MM.1S (cell line): ENCODE data around the gene PLXNA4.

Source experiments
- DNase-seq: peaks from one replicate; pipeline ENCODE4 v3.0.0-alpha.2; 2015
- H2AFZ ChIP-seq: fragments of 300-600 bp; sonication (generic); 2 replicates; pipeline ENCODE4 v1.6.0; 2016; ENCODE audit warnings: antibody characterized with exemption, low read length
- H3F3A ChIP-seq: fragments of 300-600 bp; sonication (generic); 2 replicates; pipeline ENCODE4 v1.6.1; 2016; ENCODE audit warnings: mild to moderate bottlenecking, antibody characterized with exemption, low read length, moderate library complexity, mixed read lengths; ENCODE audit not compliant: insufficient read depth
- H3K27ac ChIP-seq: fragments of 300-600 bp; sonication (generic); 2 replicates; pipeline ENCODE4 v1.5.1; 2016; ENCODE audit warnings: mild to moderate bottlenecking, low read length
- H3K27me3 ChIP-seq: fragments of 300-600 bp; sonication (generic); replicated peaks from 2 replicates; pipeline ENCODE4 v1.6.0; 2016; ENCODE audit warnings: low read length; ENCODE audit not compliant: insufficient read depth
- H3K36me3 ChIP-seq: fragments of 300-600 bp; sonication (generic); replicated peaks from 2 replicates; pipeline ENCODE4 v1.6.1; 2016; ENCODE audit warnings: mild to moderate bottlenecking, low read length, mixed read lengths; ENCODE audit not compliant: insufficient read depth
- H3K4me1 ChIP-seq: fragments of 300-600 bp; sonication (generic); 2 replicates; pipeline ENCODE4 v1.6.1; 2016; ENCODE audit warnings: low read length, mixed read lengths
- H3K4me2 ChIP-seq: fragments of 300-600 bp; sonication (generic); 2 replicates; pipeline ENCODE4 v1.6.0; 2016; ENCODE audit warnings: low read depth, low read length
- H3K4me3 ChIP-seq: fragments of 300-600 bp; sonication (generic); 2 replicates; pipeline ENCODE4 v1.5.1; 2016; ENCODE audit warnings: low read length, mixed read lengths
- H3K79me2 ChIP-seq: fragments of 300-600 bp; sonication (generic); 2 replicates; pipeline ENCODE4 v1.6.1; 2016; ENCODE audit warnings: mixed run types, low read length, mixed read lengths
- H3K9ac ChIP-seq: fragments of 300-600 bp; sonication (generic); 2 replicates; pipeline ENCODE4 v1.6.1; 2016; ENCODE audit warnings: low read length, mixed read lengths
- H3K9me2 ChIP-seq: fragments of 300-600 bp; sonication (generic); replicated peaks from 2 replicates; pipeline ENCODE4 v1.6.1; 2016; ENCODE audit warnings: mild to moderate bottlenecking, low read length, mixed read lengths; ENCODE audit not compliant: insufficient read depth
- H3K9me3 ChIP-seq: fragments of 300-600 bp; sonication (generic); replicated peaks from 2 replicates; pipeline ENCODE4 v1.6.1; 2016; ENCODE audit warnings: mild to moderate bottlenecking, low read length, mixed read lengths; ENCODE audit not compliant: insufficient read depth
- H4K20me1 ChIP-seq: fragments of 300-600 bp; sonication (generic); 2 replicates; pipeline ENCODE4 v1.6.1; 2016; ENCODE audit warnings: mild to moderate bottlenecking, low read length, moderate library complexity, mixed read lengths; ENCODE audit not compliant: insufficient read depth
- EZH2 ChIP-seq: fragments of 300-600 bp; sonication (generic); optimal IDR thresholded peaks from 2 replicates; pipeline ENCODE3; 2017; ENCODE audit warnings: low read depth, mild to moderate bottlenecking, antibody characterized with exemption, low read length, mixed read lengths
- EZH2phosphoT487 ChIP-seq: fragments of 300-600 bp; sonication (generic); IDR thresholded peaks from 2 replicates; pipeline ENCODE4 v1.6.1; 2018; ENCODE audit warnings: antibody characterized with exemption, low read length
- TF ChIP-seq, protein P1 (sequence below): fragments of 300-600 bp; sonication (generic); IDR thresholded peaks from 2 replicates; pipeline ENCODE4 v1.5.1; 2016; ENCODE audit warnings: antibody characterized with exemption, low read length, mixed read lengths

Gene PLXNA4

DNA sequence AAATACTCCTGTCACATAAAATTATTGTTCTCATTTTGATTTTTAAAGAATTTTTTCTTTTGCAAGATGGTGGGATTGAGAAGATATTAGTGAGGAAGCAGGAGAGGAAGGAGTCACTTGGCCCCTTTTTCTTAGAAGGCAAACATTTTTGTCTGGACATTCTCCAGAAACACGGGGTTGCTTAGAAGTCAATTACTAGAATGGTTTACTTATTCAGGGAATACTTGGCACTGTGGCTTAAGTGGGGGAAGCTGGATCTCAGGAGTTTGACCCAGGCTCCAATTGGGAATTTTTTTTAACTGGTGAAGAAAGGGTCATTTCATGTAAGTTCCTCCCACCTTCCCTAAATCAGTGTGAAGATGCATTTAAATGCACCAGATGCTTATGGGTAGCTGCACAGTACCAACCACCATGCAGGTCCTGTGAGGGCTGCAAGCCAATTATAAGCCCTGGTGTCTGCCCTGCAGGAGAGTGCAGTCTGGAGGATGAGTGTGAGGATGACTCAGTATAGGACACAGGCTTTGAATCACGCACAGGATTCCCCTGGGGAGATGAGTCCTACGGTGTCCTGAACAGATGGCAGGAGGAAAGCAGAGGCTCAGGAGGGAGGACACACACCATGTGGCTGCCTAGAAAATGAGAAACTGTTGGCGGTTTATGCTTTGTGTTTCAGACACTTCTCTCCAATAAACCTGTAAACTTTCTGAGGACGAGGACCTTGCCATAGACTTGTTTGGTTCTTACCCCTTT lies 299.1 kb downstream of the PLXNA4 start:
- DNase-seq = no peak
- TF ChIP-seq, protein P1, sequence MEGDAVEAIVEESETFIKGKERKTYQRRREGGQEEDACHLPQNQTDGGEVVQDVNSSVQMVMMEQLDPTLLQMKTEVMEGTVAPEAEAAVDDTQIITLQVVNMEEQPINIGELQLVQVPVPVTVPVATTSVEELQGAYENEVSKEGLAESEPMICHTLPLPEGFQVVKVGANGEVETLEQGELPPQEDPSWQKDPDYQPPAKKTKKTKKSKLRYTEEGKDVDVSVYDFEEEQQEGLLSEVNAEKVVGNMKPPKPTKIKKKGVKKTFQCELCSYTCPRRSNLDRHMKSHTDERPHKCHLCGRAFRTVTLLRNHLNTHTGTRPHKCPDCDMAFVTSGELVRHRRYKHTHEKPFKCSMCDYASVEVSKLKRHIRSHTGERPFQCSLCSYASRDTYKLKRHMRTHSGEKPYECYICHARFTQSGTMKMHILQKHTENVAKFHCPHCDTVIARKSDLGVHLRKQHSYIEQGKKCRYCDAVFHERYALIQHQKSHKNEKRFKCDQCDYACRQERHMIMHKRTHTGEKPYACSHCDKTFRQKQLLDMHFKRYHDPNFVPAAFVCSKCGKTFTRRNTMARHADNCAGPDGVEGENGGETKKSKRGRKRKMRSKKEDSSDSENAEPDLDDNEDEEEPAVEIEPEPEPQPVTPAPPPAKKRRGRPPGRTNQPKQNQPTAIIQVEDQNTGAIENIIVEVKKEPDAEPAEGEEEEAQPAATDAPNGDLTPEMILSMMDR = no peak
- no peak for TF ChIP-seq EZH2
- TF ChIP-seq EZH2phosphoT487 = no peak
- Histone ChIP-seq H3K79me2 (no peaks in the 10 kb centered on the region), H4K20me1 (no peaks in the 10 kb centered on the region), H2AFZ (no peak overlapping the region), H3K4me3 (no peak overlapping the region), H3K27me3 (no peaks in the 10 kb centered on the region), H3F3A (no peaks in the 10 kb centered on the region), H3K4me2 (no peak overlapping the region), H3K36me3 (no peaks in the 10 kb centered on the region), H3K9me2 (no peaks in the 10 kb centered on the region), H3K9ac (no peak overlapping the region), H3K4me1 (no peaks in the 10 kb centered on the region), H3K9me3 (no peaks in the 10 kb centered on the region), H3K27ac (no peak overlapping the region)

DNA sequence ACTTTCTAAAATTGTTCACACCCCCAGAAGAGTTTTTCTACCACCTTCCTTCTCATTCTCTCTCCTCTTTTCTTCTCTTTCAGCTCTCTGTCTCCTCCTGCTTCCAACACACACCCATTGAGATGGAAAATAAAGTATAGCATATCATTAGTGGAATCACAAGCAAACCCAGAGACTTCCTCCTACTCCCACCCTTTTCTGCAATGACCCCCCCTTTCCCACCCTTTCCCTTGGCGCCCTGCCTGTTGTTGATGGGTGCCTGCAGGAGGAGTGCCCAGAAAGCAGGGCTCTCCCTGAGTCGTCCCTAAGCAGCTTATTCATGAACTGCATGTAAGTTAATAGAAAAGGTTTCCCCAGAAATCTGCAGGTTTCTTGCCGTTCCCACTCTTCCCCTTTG lies 300.0 kb downstream of the PLXNA4 start:
- no peak overlapping the region for H3K4me2 ChIP-seq
- H3K27ac ChIP-seq = no peak overlapping the region
- no peak for DNase-seq
- H3F3A ChIP-seq = no peaks in the 10 kb centered on the region
- no peaks in the 10 kb centered on the region for H3K36me3 ChIP-seq
- H4K20me1 ChIP-seq = no peaks in the 10 kb centered on the region
- no peak overlapping the region for H3K4me3 ChIP-seq
- no peaks in the 10 kb centered on the region for H3K27me3 ChIP-seq
- H3K9me3 ChIP-seq = no peaks in the 10 kb centered on the region
- H2AFZ ChIP-seq = no peak overlapping the region
- no peaks in the 10 kb centered on the region for H3K79me2 ChIP-seq
- no peak for TF ChIP-seq EZH2
- TF ChIP-seq, protein P1 = no peak
- TF ChIP-seq EZH2phosphoT487 = no peak
- no peaks in the 10 kb centered on the region for H3K9me2 ChIP-seq
- H3K4me1 ChIP-seq = no peaks in the 10 kb centered on the region
- H3K9ac ChIP-seq = no peak overlapping the region

DNA sequence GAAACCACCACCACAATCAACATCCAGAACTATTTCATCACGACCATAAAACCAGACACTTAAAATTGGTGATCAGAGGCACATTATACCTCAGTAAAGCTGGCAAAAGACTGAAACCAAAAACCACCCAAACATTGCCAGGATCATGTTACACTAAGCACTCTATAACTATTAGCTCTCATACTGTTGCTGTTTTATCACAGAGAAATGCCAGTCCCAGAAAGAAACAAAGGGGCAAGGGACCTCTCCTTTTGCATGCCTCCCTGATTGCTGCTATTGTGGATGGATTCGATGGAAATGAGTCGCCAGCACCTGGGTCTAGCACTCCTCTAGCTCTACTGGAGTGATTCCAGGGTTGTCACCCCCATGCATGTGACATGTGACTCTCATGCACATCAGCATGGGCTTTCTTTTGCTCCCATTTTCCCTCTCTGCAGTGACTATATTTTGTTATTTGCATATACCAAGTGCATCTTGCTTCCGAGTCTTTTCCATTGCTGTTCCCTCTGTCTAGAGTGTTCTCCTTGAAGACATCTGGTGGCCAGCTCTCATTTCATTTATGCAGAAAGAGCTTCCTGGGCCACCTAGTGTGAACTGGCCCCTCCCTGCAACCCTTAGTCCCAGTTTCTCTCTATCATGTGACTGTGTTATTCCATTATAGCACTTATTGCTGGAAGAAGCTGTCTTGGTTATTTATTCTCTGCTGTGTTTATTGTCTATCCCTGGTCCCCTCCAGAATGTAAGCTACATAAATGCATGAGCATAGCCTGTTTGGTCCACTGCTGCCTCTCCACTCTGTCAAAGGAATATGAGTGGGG lies 300.6 kb downstream of the PLXNA4 start:
- H3K4me2 ChIP-seq = no peak overlapping the region

More for the DNA sequence above, 300.6 kb downstream of the PLXNA4 start:
- no peak overlapping the region for H3K27ac ChIP-seq
- DNase-seq = no peak
- H3K27me3 ChIP-seq = no peaks in the 10 kb centered on the region
- no peak for TF ChIP-seq EZH2phosphoT487
- TF ChIP-seq, protein P1 = no peak
- no peak for TF ChIP-seq EZH2
- H3F3A ChIP-seq = no peaks in the 10 kb centered on the region
- no peak overlapping the region for H2AFZ ChIP-seq
- no peaks in the 10 kb centered on the region for H3K36me3 ChIP-seq
- no peak overlapping the region for H3K9ac ChIP-seq
- H3K79me2 ChIP-seq = no peaks in the 10 kb centered on the region
- H3K4me3 ChIP-seq = no peak overlapping the region
- H3K9me2 ChIP-seq = no peaks in the 10 kb centered on the region
- no peaks in the 10 kb centered on the region for H4K20me1 ChIP-seq
- no peaks in the 10 kb centered on the region for H3K9me3 ChIP-seq
- H3K4me1 ChIP-seq = no peaks in the 10 kb centered on the region
